ENCODE measurements around the gene RIT1.

DNA sequence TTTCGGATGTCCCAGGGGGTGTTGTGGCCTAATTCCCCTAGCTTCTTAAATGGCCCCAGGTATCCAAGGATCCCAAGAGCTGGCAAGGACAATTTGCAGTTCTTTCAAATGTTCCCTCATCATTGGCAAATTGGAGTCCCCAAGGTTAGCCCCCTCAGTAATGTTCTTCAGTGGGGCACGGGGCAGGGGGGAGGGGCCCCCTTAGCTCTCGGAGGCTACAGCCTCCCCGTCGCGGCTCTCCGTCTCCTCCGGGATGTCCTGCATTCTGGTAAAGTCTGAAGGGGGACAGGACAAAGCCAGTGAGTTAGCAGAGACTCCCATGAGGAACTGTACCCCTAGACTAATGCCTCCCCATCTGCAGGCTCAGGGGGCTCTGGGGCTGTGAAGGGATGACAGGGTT, 36.6 kb upstream of the RIT1 start:
- TF ChIP-seq, protein P1, sequence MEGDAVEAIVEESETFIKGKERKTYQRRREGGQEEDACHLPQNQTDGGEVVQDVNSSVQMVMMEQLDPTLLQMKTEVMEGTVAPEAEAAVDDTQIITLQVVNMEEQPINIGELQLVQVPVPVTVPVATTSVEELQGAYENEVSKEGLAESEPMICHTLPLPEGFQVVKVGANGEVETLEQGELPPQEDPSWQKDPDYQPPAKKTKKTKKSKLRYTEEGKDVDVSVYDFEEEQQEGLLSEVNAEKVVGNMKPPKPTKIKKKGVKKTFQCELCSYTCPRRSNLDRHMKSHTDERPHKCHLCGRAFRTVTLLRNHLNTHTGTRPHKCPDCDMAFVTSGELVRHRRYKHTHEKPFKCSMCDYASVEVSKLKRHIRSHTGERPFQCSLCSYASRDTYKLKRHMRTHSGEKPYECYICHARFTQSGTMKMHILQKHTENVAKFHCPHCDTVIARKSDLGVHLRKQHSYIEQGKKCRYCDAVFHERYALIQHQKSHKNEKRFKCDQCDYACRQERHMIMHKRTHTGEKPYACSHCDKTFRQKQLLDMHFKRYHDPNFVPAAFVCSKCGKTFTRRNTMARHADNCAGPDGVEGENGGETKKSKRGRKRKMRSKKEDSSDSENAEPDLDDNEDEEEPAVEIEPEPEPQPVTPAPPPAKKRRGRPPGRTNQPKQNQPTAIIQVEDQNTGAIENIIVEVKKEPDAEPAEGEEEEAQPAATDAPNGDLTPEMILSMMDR (IDR thresholded peaks at IDR 0.05) = no peak
- TF ChIP-seq POLR2A (IDR thresholded peaks at IDR 0.05) = no peak
